ENCODE measurements around the gene PIAS3.

- TF ChIP-seq POLR2A (IDR thresholded peaks at IDR 0.05; ENCODE audit: low read depth) (no peak), EP300 (IDR thresholded peaks at IDR 0.05) (no peak)
Measured at GRCh38 chr1:145885738-145886287, 26.9 kb upstream of the PIAS3 start, which contains the start of gene ANKRD35.
